Gastroesophageal sphincter (tissue), 3 donors: Measurements from ENCODE around the gene ELAVL1.

ENCODE experiments used
- CTCF ChIP-seq, 4 experiments: fragments of 200-600 bp in 2 of 4; fragments of 450-650 bp in 2 of 4; sonication (generic) in 1 of 4; IDR thresholded peaks; one replicate each; pipeline ENCODE4 v1.5.1; 2017 to 2019; ENCODE audit warnings: antibody characterized with exemption in 4 of 4, mild to moderate bottlenecking in 2 of 4, moderate library complexity in 2 of 4
- EP300 ChIP-seq: sonication (generic); formaldehyde crosslinking; IDR thresholded peaks from one replicate; pipeline ENCODE4 v1.6.1; 2017; ENCODE audit warnings: antibody characterized with exemption, mild to moderate bottlenecking
- POLR2A ChIP-seq, 2 donors: fragments of 450-650 bp; IDR thresholded peaks; one replicate each; pipeline ENCODE4 v1.6.1; 2017; ENCODE audit warnings: antibody characterized with exemption in 2 of 2, mild to moderate bottlenecking in 2 of 2, moderate library complexity in 1 of 2
- POLR2AphosphoS5 ChIP-seq: sonication (generic); formaldehyde crosslinking; IDR thresholded peaks from one replicate; pipeline ENCODE4 v1.6.1; 2017; ENCODE audit warnings: antibody characterized with exemption

DNA sequence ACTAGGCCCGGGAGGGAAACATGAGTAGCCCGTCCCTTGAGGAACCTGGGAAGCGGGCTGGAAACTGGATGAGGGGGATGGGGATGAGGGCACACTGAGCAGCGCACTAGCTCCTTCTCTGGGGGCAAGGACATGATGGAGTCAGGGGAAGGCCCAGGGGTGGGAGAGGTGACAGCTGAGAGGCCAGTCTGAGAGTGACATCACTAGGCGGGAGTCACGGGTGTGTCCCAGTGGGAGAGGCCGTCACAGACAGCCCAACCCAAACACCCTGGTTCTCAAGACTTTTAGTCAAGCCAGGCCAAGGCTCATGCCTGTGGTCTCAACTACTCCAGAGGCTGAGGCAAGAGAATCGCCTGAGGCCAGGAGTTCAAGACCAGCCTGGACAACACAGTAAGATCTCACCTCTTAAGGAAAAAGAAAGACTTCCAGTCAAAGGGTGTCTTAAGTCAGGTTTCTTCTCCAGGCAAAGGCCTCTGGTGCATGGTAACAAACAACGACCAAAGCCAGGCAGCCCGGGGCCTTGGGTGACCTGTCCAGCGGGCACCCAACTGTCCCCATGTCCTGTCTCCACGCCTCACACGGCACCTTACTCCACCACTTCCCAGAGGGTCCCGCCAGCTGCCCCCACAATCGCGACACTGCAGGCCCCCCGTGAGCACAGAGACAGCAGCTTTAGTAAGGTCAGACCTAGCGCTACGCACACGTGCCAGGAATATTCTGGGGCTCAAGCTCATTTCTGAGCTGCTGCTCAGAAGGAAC, 36.5 kb downstream of the ELAVL1 start:
- TF ChIP-seq CTCF (IDR thresholded peaks at IDR 0.05) (no peak), POLR2AphosphoS5 (no peak), POLR2A (IDR thresholded peaks at IDR 0.05) (no peak), EP300 (no peak)
